ENCODE results near the gene LCA5L.
"Not testable (repeated sequence)": the region's sequence is repeated elsewhere in the genome, so short reads cannot be mapped to it uniquely, and the experiment has no call there.

LCA5L gene

DNA sequence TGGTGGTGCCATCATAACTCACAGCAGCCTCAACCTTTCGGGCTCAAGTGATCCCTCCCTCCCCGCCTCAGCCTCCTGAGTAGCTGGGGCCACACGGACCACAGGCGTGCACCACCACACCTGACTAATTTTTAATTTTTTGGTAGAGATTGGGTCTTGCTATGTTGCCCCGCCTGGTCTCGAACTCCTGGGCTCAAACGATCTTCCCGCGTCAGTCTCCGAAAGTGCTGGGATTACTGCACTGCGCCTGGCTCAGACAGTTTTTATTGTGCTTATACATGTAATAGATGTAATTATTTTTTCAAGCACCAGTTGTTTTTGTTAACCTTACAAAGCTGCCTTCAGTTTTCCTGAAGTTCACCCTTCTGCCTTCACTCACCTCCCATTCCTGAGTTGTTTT lies 58.7 kb downstream of the LCA5L start:
- DNase-seq (ENCODE audit: extremely low spot score), result no peak
- TF ChIP-seq, protein P1, sequence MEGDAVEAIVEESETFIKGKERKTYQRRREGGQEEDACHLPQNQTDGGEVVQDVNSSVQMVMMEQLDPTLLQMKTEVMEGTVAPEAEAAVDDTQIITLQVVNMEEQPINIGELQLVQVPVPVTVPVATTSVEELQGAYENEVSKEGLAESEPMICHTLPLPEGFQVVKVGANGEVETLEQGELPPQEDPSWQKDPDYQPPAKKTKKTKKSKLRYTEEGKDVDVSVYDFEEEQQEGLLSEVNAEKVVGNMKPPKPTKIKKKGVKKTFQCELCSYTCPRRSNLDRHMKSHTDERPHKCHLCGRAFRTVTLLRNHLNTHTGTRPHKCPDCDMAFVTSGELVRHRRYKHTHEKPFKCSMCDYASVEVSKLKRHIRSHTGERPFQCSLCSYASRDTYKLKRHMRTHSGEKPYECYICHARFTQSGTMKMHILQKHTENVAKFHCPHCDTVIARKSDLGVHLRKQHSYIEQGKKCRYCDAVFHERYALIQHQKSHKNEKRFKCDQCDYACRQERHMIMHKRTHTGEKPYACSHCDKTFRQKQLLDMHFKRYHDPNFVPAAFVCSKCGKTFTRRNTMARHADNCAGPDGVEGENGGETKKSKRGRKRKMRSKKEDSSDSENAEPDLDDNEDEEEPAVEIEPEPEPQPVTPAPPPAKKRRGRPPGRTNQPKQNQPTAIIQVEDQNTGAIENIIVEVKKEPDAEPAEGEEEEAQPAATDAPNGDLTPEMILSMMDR (IDR thresholded peaks at IDR 0.05; ENCODE audit: control extremely low read depth, extremely low read depth, low read depth, missing control alignments), result no peak
- ChIA-PET CTCF (interaction anchor here (1.1 to 1.6 kb wide), 10 partner anchors 10 to 203 kb away, joined by 3 to 15 read pairs (median 6); partner anchors contain the start of genes HMGN1 and PSMG1), POLR2A (interaction anchor here (0.6 kb wide), 1 partner anchor 101 kb away, joined by 3 read pairs; no protein-coding TSS in a partner anchor)

DNA sequence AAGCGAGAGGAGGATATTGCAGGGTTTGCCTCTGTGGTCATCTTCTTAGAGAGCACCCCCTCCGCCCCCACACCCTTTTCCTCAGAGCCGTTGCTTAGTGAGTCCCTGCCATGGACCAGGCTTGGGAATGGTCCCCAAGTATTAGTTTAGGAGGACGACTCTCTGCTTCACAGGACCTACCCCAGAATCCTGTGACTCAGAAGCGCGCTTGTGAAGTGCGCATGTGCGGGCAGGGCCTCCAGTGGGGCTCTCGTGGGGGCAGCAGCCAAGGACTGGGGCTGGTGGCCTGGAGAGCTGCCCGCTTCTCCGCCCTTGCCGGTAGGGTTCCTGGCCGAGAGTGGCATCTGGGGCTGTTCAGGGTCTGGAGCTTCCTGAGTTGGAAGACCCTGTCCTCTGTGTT lies 59.4 kb downstream of the LCA5L start:
- CTCF ChIA-PET, result interaction anchor here (1.1 to 1.6 kb wide), 3 partner anchors 12 to 69 kb away, joined by 3 read pairs; no protein-coding TSS in a partner anchor
- POLR2A ChIA-PET, result no interaction called here
- DNase-seq (ENCODE audit: extremely low spot score), result peak; percentile 44
- TF ChIP-seq, protein P1 (IDR thresholded peaks at IDR 0.05; ENCODE audit: control extremely low read depth, extremely low read depth, low read depth, missing control alignments), result no peak

DNA sequence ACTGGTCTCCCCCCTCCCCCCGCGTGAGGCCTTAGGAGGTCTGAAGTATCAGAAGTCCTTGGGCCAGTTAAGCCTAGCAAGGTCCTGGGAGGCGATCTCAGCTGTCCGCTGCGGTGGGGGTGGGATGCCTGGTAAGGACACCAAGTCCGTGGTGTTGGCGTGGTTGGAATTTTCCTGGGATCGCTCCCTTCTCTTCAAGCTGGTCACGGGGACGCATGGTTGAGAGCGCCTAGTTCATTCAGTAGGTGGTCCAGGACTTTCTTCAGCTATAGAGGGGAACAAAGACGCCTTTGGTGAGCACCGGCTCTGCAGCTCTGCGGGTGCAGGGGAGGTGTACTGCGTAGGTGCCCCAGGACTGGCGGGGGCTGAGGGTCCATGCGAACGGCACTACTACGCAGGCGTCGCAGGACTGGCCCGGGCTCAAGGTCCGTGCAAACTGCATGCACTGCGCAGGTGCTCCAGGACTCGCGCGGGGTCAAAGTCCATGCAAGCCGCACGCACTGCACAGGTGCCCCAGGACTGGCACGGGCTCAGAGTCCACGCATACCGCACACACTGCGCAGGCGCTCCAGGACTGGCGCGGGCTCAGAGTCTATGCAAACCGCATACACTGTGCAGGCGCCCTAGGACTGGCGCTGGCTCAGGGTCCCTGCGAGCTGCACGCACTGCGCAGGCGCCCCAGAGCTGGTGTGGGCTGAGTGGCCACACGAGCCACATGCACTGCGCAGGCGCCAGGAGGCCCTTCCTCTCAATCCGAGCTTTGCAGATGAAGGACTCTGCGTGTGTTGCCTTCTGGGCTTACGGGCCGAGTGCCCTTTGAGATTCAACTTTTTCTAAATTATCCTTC lies 60.1 kb downstream of the LCA5L start:
- peak; percentile 80 for DNase-seq (ENCODE audit: extremely low spot score)
- ChIA-PET POLR2A (no interaction called here), CTCF (interaction anchor here (1.1 to 1.6 kb wide), 3 partner anchors 12 to 68 kb away, joined by 3 read pairs; no protein-coding TSS in a partner anchor)
- TF ChIP-seq, protein P1 (IDR thresholded peaks at IDR 0.05; ENCODE audit: control extremely low read depth, extremely low read depth, low read depth, missing control alignments), result no peak

DNA sequence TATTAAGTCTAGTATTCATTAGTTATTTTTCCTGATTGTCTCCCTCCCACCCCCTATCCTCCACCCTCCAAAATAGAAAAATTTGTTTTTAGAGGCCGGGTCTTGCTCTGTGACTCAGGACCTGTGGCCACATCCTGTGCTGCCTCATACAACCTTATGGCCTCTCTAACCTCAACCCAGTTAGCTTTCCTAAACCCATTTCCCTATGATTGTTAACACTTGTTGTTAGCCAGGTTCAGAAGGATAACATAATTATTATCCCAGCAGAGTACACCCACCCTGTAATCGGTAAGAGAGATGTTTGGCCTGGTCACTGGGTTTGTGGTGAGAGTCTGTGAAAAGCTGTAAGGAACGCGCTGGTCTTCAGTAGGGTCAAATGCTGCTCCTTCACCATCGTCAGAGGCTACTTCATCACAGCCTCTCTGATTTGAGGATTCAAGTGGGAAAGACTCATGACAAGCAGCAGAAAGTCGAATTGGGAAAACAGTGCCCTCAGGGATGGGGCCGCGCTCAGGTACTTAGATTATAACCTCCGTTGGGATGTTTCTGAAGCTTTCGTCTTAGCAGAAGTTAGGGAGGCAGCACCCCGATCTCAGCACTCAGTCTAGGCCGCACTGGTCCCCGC lies 60.8 kb downstream of the LCA5L start:
- TF ChIP-seq, protein P1 (IDR thresholded peaks at IDR 0.05; ENCODE audit: control extremely low read depth, extremely low read depth, low read depth, missing control alignments), result no peak
- POLR2A ChIA-PET, result no interaction called here
- CTCF ChIA-PET, result interaction anchor here (1.3 kb wide), 1 partner anchor 56 kb away, joined by 3 read pairs; no protein-coding TSS in a partner anchor
- DNase-seq (ENCODE audit: extremely low spot score), result no peak

DNA sequence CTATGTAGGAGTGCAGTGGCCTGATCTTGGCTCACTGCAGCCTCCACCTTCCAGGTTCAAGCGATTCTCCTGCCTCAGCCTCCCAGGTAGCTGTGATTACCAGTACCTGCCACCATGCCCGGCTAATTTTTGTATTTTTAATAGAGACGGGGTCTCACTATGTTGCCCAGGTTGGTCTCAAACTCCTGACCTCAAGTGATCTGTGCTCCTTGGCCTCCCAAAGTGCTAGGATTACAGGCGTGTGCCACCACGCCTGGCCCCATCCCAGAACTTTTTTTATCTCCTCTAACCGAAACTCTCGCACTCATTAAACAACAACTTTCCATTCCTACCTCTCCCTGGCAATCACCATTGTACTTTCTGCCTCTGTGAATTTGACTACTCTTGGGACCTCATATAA lies 63.5 kb downstream of the LCA5L start:
- POLR2A ChIA-PET; DNase-seq (ENCODE audit: extremely low spot score): not testable (repeated sequence)
- CTCF ChIA-PET, result interaction anchor here (0.9 kb wide), 1 partner anchor 9 kb away, joined by 3 read pairs; no protein-coding TSS in a partner anchor

DNA sequence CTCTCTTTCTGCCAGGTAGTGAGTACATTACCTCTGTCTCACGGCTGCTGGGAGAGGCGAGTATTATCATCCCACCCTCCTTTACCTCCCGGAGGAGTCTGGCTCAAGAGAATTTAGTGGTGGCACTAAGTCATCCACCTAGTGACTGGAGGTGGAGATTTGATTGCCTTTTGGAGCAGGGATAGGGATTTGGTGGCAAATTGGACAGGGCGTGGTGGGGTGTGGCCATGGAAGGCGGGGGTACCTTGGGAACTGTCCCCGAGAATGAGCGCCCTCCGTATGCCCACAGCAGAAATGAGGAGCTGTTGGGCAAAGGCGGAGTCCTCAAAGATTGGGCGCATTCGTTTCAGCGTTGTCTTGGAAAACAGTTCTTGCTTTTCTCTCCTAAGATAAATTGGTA lies 64.6 kb downstream of the LCA5L start:
- TF ChIP-seq, protein P1 (IDR thresholded peaks at IDR 0.05; ENCODE audit: control extremely low read depth, extremely low read depth, low read depth, missing control alignments), result no peak
- POLR2A ChIA-PET, result no interaction called here
- DNase-seq (ENCODE audit: extremely low spot score), result no peak
- CTCF ChIA-PET, result interaction anchor here (1.1 kb wide), 1 partner anchor 11 kb away, joined by 3 read pairs; no protein-coding TSS in a partner anchor

All from GM10248 (cell line).